HCT116 (cell line): ENCODE results near the gene CELSR3. TPM values are rescaled to one million over a fixed set of nuclear protein-coding genes. Genes with fewer than 3 reads are reported as not detected.
A peak's percentile ranks its signal among the peaks of the same experiment; 100 is the strongest.

ENCODE experiments used
- ATAC-seq: fragments of 200-7000 bp; cut with Tn5 transposase; 2 replicates; pipeline ENCODE4 v1.9.1; 2020; ENCODE audit warnings: mild to moderate bottlenecking, moderate library complexity
- BruUV-seq: library from RNA; stranded (reverse); fragments of 400-500 nt; replicated peaks from 2 replicates; lab custom pipeline; 2021; lab: Mats Ljungman, UMichigan
- CTCF ChIA-PET: fragments of 300-600 bp; sonication (Branson Sonifier 250); formaldehyde crosslinking; loops from one replicate; lab custom pipeline; 2021; ENCODE audit warnings: antibody characterized with exemption; lab: Charles Lee
- POLR2A ChIA-PET: fragments of 300-600, 350-600 bp; sonication (Branson Sonifier 250); formaldehyde crosslinking; loops from one replicate; lab custom pipeline; 2021; ENCODE audit warnings: antibody characterized with exemption; lab: Charles Lee
- RAD21 ChIA-PET, 2 experiments: fragments of 300-600 bp; sonication (Branson Sonifier 250); formaldehyde crosslinking; loops; one replicate each; lab custom pipeline; 2023; ENCODE audit warnings: low total read pairs in 2 of 2; ENCODE audit not compliant: uncharacterized antibody in 2 of 2, unreplicated experiment in 2 of 2, low non-redundant PET in 1 of 2; lab: Charles Lee
- DNase-seq: peaks from one replicate; pipeline ENCODE4 v3.0.0-alpha.2; 2010; ENCODE audit warnings: low read depth, low spot score
- H2AFZ ChIP-seq: fragments of 200-600 bp; shearing (Covaris generic), sonication (generic); 2 replicates; pipeline ENCODE4 v1.6.1; 2017; ENCODE audit warnings: low read depth, mixed run types, mixed read lengths, antibody characterized with exemption, low read length; ENCODE audit not compliant: poor library complexity, severe bottlenecking
- H3K27ac ChIP-seq: 2 replicates; pipeline ENCODE4 v1.5.1; 2012; ENCODE audit warnings: low read depth, low read length
- H3K27me3 ChIP-seq: fragments of 200-600 bp; sonication (generic); 2 replicates; pipeline ENCODE4 v1.6.1; 2016; ENCODE audit warnings: mixed run types, low read length, mixed read lengths; ENCODE audit not compliant: insufficient read depth
- H3K36me3 ChIP-seq, 2 experiments: fragments of 200-500 bp in 1 of 2; fragments of 200-600 bp in 1 of 2; sonication (Bioruptor generic) in 1 of 2; sonication (generic) in 1 of 2; 2 replicates each; pipeline versions ENCODE4 v1.5.1 to v1.6.1; 2014 to 2016; ENCODE audit warnings: low read length in 2 of 2, inconsistent platforms in 1 of 2, mixed read lengths in 1 of 2, mixed run types in 1 of 2; ENCODE audit not compliant: insufficient read depth in 2 of 2, control insufficient read depth in 1 of 2
- H3K4me1 ChIP-seq, 2 experiments: fragments of 200-600 bp in 1 of 2; sonication (generic) in 1 of 2; 2 replicates each; pipeline versions ENCODE4 v1.5.1 to v1.6.1; 2012 to 2017; ENCODE audit warnings: low read length in 2 of 2, inconsistent platforms in 1 of 2, mild to moderate bottlenecking in 1 of 2, mixed read lengths in 1 of 2, mixed run types in 1 of 2, moderate library complexity in 1 of 2; ENCODE audit not compliant: insufficient read depth in 2 of 2, control insufficient read depth in 1 of 2
- H3K4me2 ChIP-seq: fragments of 200-600 bp; sonication (generic); 2 replicates; pipeline ENCODE4 v1.6.1; 2017; ENCODE audit warnings: mixed run types, low read length, mixed read lengths
- H3K4me3 ChIP-seq, 2 experiments: fragments of 200-600 bp in 1 of 2; sonication (generic) in 1 of 2; replicated peaks in 1 of 2; 2 replicates each; pipeline ENCODE4 v1.5.1; 2011 to 2016; ENCODE audit warnings: low read length in 2 of 2, control low read depth in 1 of 2, low read depth in 1 of 2, mild to moderate bottlenecking in 1 of 2, mixed read lengths in 1 of 2, mixed run types in 1 of 2
- H3K79me2 ChIP-seq: fragments of 200-600 bp; sonication (generic); 2 replicates; pipeline ENCODE4 v1.6.1; 2017; ENCODE audit warnings: mild to moderate bottlenecking, mixed run types, low read length, moderate library complexity, mixed read lengths; ENCODE audit not compliant: insufficient read depth
- H3K9ac ChIP-seq: fragments of 200-600 bp; sonication (generic); 2 replicates; pipeline ENCODE4 v1.6.1; 2016; ENCODE audit warnings: low read length, mixed read lengths
- H3K9me2 ChIP-seq: fragments of 200-600 bp; sonication (generic), shearing (Covaris generic); 2 replicates; pipeline ENCODE4 v1.6.1; 2017; ENCODE audit warnings: mixed run types, mild to moderate bottlenecking, moderate library complexity; ENCODE audit not compliant: insufficient read depth
- H3K9me3 ChIP-seq, 2 experiments: fragments of 200-500 bp in 1 of 2; fragments of 200-600 bp in 1 of 2; sonication (Bioruptor generic) in 1 of 2; sonication (generic) in 1 of 2; 2 replicates each; pipeline ENCODE4 v1.6.1; 2014 to 2017; ENCODE audit warnings: low read length in 2 of 2, mixed read lengths in 2 of 2, inconsistent platforms in 1 of 2, low read depth in 1 of 2, mild to moderate bottlenecking in 1 of 2, mixed run types in 1 of 2, moderate library complexity in 1 of 2; ENCODE audit not compliant: control insufficient read depth in 1 of 2, insufficient read depth in 1 of 2
- H4K20me1 ChIP-seq: fragments of 200-600 bp; sonication (generic), shearing (Covaris generic); 2 replicates; pipeline ENCODE4 v1.6.1; 2017; ENCODE audit warnings: mixed run types, mild to moderate bottlenecking, moderate library complexity; ENCODE audit not compliant: insufficient read depth
- CBX3 ChIP-seq: IDR thresholded peaks from 2 replicates; pipeline ENCODE4 v1.6.1; 2012; ENCODE audit warnings: low read depth
- CEBPB ChIP-seq: IDR thresholded peaks from 2 replicates; pipeline ENCODE4 v1.6.1; 2012; ENCODE audit warnings: low read depth
- EGR1 ChIP-seq: IDR thresholded peaks from 2 replicates; pipeline ENCODE4 v1.6.1; 2012; ENCODE audit warnings: low read depth
- FOSL1 ChIP-seq: IDR thresholded peaks from 2 replicates; pipeline ENCODE4 v1.6.1; 2012; ENCODE audit warnings: low read depth
- JUND ChIP-seq: IDR thresholded peaks from 2 replicates; pipeline ENCODE4 v1.6.1; 2012
- POLR2A ChIP-seq: IDR thresholded peaks from 2 replicates; pipeline ENCODE4 v1.7.0; 2011; ENCODE audit warnings: borderline replicate concordance; ENCODE audit not compliant: insufficient read depth, insufficient read length; ENCODE audit errors: extremely low read depth
- RAD21 ChIP-seq: IDR thresholded peaks from 2 replicates; pipeline ENCODE4 v1.6.1; 2012; ENCODE audit warnings: low read depth, mild to moderate bottlenecking
- SIN3A ChIP-seq: IDR thresholded peaks from 2 replicates; pipeline ENCODE4 v1.6.1; 2012; ENCODE audit warnings: low read depth
- SP1 ChIP-seq: IDR thresholded peaks from 2 replicates; pipeline ENCODE4 v1.6.1; 2012; ENCODE audit warnings: low read depth
- TCF7L2 ChIP-seq: IDR thresholded peaks from 2 replicates; pipeline ENCODE4 v1.7.0; 2011; ENCODE audit warnings: borderline replicate concordance, inconsistent platforms; ENCODE audit not compliant: insufficient read depth, insufficient read length; ENCODE audit errors: extremely low read depth
- ZFX ChIP-seq: fragments of 450-650 bp; IDR thresholded peaks from 2 replicates; pipeline ENCODE4 v1.6.1; 2017
- ZNF274 ChIP-seq: fragments of 200-500 bp; sonication (Bioruptor generic); IDR thresholded peaks from 2 replicates; pipeline ENCODE4 v1.6.1; 2014; ENCODE audit warnings: mild to moderate bottlenecking, low read depth, low read length, inconsistent platforms
- intact Hi-C: fragments of 100-400 bp; cut with micrococcal nuclease; formaldehyde crosslinking; loops from 2 replicates; pipeline ENCODE4 v1.10.0; 2022
- total RNA-seq: library from RNA; stranded (reverse); gene quantifications from one replicate; pipeline ENCODE4 v1.2.1, GENCODE V29; 2021; ENCODE audit not compliant: unreplicated experiment
- TF ChIP-seq, protein P1 (sequence below): IDR thresholded peaks from 2 replicates; pipeline ENCODE4 v1.6.1; 2012; ENCODE audit warnings: low read depth
- TF ChIP-seq, protein P2 (sequence below), 3 experiments: fragments of 200-600 bp in 1 of 3; sonication (generic) in 1 of 3; IDR thresholded peaks in 2 of 3; conservative IDR thresholded peaks in 1 of 3; 2 replicates each; pipeline ENCODE4 v1.5.1; 2012 to 2017; ENCODE audit warnings: low read depth in 2 of 3, low read length in 2 of 3, antibody characterized with exemption in 1 of 3, borderline replicate concordance in 1 of 3, control low read depth in 1 of 3, mild to moderate bottlenecking in 1 of 3, mixed read lengths in 1 of 3, mixed run types in 1 of 3, moderate library complexity in 1 of 3; ENCODE audit not compliant: insufficient read depth in 1 of 3
- TF ChIP-seq, protein P3 (sequence below): IDR thresholded peaks from 2 replicates; pipeline ENCODE4 v1.6.1; 2012

Gene CELSR3
- total RNA-seq, 1 experiment from 2014 or later: 7.8 TPM

- no peaks in the 10 kb centered on the region for H3K36me3 ChIP-seq
- POLR2A ChIA-PET: no interaction called here
- peak overlapping the region; percentile 66; the same call in 1 of the 2 replicates for H3K4me2 ChIP-seq
These were observed 7.1 kb downstream of the CELSR3 start for GRCh38 chr3:48655606-48656005.

DNA sequence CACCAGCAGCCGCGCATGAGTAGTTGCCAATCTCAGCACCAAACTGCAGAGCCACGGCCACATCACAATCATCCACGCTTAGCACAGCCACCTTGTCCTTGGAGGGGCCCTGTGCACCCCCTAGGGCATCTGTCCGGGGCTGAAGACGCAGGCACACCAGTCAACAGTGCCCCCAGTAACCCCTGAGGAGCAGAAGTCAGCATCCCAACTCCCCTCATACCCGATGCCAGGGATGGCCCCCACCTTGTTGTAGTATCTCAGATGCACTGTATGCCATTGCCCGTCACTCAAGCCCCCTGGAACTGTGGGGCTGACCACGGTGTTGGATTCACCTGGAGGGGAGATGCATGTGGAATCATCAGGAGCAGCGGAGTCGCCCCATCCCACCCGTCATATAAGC is 7.6 kb downstream of the CELSR3 start:
- no peaks in the 10 kb centered on the region for H3K9me2 ChIP-seq
- peaks cover 0 to 8% of the 10 kb centered on the region in 2 experiments; a peak in 3 of 4 replicates for H3K4me1 ChIP-seq
- H4K20me1 ChIP-seq: no peaks in the 10 kb centered on the region
- no peak overlapping the region for H3K27ac ChIP-seq
- no peak overlapping the region for H3K4me3 ChIP-seq
- intact Hi-C loops: no loop called here
- H3K27me3 ChIP-seq: no peaks in the 10 kb centered on the region
- ChIA-PET RAD21 (no interaction called here), POLR2A (no interaction called here), CTCF (no interaction called here)
- ATAC-seq (no peak), DNase-seq (no peak)
- H3K36me3 ChIP-seq: no peaks in the 10 kb centered on the region
- H2AFZ ChIP-seq: no peak overlapping the region
- no peak overlapping the region for H3K9ac ChIP-seq
- no peaks in the 10 kb centered on the region for H3K79me2 ChIP-seq
- no peak overlapping the region for H3K4me2 ChIP-seq
- H3K9me3 ChIP-seq: peaks cover 0 to 6% of the 10 kb centered on the region in 2 experiments; a peak in 1 of 4 replicates
- TF ChIP-seq, protein P1, sequence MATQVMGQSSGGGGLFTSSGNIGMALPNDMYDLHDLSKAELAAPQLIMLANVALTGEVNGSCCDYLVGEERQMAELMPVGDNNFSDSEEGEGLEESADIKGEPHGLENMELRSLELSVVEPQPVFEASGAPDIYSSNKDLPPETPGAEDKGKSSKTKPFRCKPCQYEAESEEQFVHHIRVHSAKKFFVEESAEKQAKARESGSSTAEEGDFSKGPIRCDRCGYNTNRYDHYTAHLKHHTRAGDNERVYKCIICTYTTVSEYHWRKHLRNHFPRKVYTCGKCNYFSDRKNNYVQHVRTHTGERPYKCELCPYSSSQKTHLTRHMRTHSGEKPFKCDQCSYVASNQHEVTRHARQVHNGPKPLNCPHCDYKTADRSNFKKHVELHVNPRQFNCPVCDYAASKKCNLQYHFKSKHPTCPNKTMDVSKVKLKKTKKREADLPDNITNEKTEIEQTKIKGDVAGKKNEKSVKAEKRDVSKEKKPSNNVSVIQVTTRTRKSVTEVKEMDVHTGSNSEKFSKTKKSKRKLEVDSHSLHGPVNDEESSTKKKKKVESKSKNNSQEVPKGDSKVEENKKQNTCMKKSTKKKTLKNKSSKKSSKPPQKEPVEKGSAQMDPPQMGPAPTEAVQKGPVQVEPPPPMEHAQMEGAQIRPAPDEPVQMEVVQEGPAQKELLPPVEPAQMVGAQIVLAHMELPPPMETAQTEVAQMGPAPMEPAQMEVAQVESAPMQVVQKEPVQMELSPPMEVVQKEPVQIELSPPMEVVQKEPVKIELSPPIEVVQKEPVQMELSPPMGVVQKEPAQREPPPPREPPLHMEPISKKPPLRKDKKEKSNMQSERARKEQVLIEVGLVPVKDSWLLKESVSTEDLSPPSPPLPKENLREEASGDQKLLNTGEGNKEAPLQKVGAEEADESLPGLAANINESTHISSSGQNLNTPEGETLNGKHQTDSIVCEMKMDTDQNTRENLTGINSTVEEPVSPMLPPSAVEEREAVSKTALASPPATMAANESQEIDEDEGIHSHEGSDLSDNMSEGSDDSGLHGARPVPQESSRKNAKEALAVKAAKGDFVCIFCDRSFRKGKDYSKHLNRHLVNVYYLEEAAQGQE: no peak
- no peak for TF ChIP-seq SIN3A
- TF ChIP-seq EGR1: no peak
- TF ChIP-seq FOSL1: no peak
- no peak for TF ChIP-seq CEBPB
- TF ChIP-seq ZFX: no peak
- TF ChIP-seq CBX3: no peak
- no peak for TF ChIP-seq JUND
- no peak for TF ChIP-seq TCF7L2
- TF ChIP-seq, protein P2, sequence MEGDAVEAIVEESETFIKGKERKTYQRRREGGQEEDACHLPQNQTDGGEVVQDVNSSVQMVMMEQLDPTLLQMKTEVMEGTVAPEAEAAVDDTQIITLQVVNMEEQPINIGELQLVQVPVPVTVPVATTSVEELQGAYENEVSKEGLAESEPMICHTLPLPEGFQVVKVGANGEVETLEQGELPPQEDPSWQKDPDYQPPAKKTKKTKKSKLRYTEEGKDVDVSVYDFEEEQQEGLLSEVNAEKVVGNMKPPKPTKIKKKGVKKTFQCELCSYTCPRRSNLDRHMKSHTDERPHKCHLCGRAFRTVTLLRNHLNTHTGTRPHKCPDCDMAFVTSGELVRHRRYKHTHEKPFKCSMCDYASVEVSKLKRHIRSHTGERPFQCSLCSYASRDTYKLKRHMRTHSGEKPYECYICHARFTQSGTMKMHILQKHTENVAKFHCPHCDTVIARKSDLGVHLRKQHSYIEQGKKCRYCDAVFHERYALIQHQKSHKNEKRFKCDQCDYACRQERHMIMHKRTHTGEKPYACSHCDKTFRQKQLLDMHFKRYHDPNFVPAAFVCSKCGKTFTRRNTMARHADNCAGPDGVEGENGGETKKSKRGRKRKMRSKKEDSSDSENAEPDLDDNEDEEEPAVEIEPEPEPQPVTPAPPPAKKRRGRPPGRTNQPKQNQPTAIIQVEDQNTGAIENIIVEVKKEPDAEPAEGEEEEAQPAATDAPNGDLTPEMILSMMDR (IDR thresholded peaks at IDR 0.05 in 2 of 3, conservative IDR thresholded peaks at IDR 0.05 in 1 of 3; ENCODE audit: borderline replicate concordance in 1 of 3, insufficient read depth in 1 of 3, low read depth in 2 of 3, low read length in 2 of 3): no peak
- no peak for TF ChIP-seq SP1
- TF ChIP-seq, protein P3, sequence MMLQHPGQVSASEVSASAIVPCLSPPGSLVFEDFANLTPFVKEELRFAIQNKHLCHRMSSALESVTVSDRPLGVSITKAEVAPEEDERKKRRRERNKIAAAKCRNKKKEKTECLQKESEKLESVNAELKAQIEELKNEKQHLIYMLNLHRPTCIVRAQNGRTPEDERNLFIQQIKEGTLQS: no peak
- TF ChIP-seq POLR2A: no peak
- no TSS peak for BruUV-seq

More at GRCh38 chr3:48655606-48656005, 7.1 kb downstream of the CELSR3 start:
- H3K4me1 ChIP-seq: peaks cover 0 to 8% of the 10 kb centered on the region in 2 experiments; a peak in 3 of 4 replicates
- ATAC-seq (no peak), DNase-seq (no peak)
- BruUV-seq: no TSS peak
- no peak overlapping the region for H3K9ac ChIP-seq
- H3K9me3 ChIP-seq: peaks cover 0 to 6% of the 10 kb centered on the region in 2 experiments; a peak in 1 of 4 replicates
- H3K79me2 ChIP-seq: no peaks in the 10 kb centered on the region
- H3K27ac ChIP-seq: no peak overlapping the region
- H3K27me3 ChIP-seq: no peaks in the 10 kb centered on the region
- RAD21 ChIA-PET: no interaction called here
- H4K20me1 ChIP-seq: no peaks in the 10 kb centered on the region
- no peaks in the 10 kb centered on the region for H3K9me2 ChIP-seq
- CTCF ChIA-PET: no interaction called here
- TF ChIP-seq JUND (no peak), ZNF274 (no peak), RAD21 (no peak), FOSL1 (no peak)
- no peak overlapping the region for H3K4me3 ChIP-seq
- H2AFZ ChIP-seq: no peak overlapping the region
- intact Hi-C loops: loop anchor here (1.0 kb wide), 1 partner anchor 20 kb away; the partner anchor contains the start of gene SLC26A6
